SW 1271 (cell line): ENCODE results near the gene ABCB9.
"Not testable (repeated sequence)": the region's sequence is repeated elsewhere in the genome, so short reads cannot be mapped to it uniquely, and the experiment has no call there.

ENCODE experiments used
- DNase-seq, 2 experiments: peaks; one replicate each; lab custom pipeline; 2025; lab: John Stamatoyannopoulos, UW

ABCB9 gene

DNA sequence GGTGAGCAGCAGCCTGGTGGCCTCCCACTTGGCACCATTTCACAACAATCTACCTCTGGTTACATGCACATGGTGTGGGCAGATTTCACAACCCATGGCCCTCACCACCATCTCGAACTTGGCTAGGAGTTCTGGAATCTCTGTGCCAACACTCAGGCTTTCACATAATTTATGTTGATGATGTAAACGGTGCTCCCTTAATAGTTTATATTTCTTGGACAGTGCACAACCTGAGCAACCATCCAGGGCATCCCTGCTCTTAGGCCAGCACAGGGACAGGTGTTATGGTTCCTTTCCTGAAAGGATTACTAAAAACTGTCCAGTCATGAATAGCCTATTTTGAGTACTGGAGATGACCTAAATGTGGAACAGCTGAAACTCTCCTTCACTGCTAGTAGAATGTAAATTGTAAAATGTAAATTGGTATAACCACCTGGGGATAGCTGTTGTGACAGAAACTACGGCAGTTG lies 28.6 kb downstream of the ABCB9 start:
- no peak for DNase-seq

DNA sequence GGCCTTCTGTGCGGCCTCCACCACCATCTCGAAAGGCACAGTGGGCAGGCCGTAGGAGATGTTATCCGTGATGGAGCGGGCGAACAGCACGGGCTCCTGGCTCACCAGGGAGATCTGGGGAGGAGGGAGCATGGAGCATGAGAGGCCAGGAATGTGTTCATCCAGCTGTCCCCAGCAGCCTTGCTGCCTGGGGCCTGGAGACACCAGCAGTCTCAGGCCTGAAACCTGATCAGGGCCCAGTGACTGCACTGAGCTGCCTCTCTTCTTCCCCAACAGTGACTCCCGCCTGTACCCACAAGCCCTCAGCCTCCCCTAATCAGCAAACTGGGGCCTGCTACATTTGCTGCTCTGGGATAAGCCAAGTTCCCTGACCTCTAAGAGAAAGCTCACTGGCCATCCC lies 30.9 kb downstream of the ABCB9 start:
- no peak for DNase-seq

- no peak for DNase-seq
These were observed 31.5 kb downstream of the ABCB9 start for GRCh38 chr12:122934722-122935121.

DNA sequence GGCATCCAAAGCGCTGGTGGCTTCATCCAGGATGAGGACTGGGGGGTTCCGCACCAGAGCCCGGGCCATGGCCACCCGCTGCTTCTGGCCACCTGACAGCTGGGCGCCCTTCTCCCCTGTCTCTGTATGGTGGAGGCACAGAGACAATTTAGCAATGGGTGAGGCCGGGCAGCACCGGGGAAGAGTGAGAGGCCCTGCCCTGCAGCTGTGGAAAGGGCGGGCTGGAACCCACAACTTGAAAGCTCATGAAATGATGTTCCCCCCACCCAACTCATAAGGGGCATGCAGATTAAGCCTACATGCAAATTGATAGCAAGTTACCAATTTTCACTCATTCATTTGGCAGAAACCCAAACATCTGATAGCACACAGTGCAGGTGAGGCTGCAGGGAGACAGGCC lies 34.1 kb downstream of the ABCB9 start:
- no peak for DNase-seq

DNA sequence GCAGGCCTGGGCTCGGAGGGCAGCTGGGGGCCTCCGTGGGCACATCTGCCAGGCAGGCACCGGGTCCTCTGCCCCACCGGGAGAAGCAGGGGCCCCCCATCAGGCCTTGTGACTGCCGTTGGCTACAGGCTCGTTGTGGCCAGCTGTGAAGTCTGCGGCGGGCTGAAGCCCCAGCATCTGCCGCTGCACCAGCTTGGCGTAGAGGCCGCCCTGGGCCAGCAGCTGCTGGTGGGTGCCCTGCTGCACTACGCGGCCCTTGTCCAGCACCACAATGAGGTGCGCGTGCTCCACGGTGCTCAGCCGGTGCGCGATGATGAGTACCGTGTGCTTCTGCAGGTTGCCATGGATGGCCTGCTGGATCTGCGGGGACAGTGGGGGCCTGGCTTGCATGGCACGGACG lies 36.5 kb downstream of the ABCB9 start:
- DNase-seq: no peak

- no peak for DNase-seq
These were observed 37.1 kb downstream of the ABCB9 start for GRCh38 chr12:122929148-122929538.

- no peak for DNase-seq
These were observed 37.7 kb downstream of the ABCB9 start for GRCh38 chr12:122928404-122929147.

DNA sequence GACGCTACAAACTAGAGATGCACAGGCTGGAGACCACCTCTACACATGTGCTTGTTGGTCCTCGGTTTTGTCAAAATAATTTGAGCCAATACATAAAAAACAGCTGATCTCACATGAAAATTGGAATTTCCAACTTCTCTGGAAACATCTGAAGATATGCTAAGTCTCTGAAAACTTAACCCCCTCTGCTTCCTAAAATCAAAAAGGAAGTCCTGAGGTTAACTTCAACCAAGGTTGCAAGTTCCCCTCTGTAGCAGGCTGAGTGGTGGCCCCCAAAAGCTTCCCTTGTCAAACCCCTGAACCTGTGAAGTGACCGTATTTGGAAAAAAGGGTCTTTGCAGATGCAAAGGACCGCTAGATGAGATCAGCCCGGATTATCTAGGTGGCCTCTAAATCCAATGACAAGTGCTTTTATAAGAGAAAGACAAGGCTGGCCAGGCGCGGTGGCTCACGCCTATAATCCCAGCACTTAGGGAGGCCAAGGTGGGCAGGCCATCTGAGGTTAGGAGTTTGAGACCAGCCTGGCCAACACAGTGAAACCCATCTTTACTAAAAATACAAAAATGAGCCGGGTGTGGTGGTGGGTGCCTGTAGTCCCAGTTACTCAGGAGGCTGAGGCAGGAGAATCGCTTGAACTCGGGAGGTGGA lies 38.4 kb downstream of the ABCB9 start:
- no peak for DNase-seq

- DNase-seq: no peak
These were observed 44.3 kb downstream of the ABCB9 start for GRCh38 chr12:122921917-122922316.

GRCh38 chr12:122920687-122921086 lies 45.6 kb downstream of the ABCB9 start:
- no peak for DNase-seq

GRCh38 chr12:122918827-122919226 lies 47.4 kb downstream of the ABCB9 start:
- no peak for DNase-seq

- no peak for DNase-seq
These were observed 48.6 kb downstream of the ABCB9 start for GRCh38 chr12:122917507-122918121.

DNA sequence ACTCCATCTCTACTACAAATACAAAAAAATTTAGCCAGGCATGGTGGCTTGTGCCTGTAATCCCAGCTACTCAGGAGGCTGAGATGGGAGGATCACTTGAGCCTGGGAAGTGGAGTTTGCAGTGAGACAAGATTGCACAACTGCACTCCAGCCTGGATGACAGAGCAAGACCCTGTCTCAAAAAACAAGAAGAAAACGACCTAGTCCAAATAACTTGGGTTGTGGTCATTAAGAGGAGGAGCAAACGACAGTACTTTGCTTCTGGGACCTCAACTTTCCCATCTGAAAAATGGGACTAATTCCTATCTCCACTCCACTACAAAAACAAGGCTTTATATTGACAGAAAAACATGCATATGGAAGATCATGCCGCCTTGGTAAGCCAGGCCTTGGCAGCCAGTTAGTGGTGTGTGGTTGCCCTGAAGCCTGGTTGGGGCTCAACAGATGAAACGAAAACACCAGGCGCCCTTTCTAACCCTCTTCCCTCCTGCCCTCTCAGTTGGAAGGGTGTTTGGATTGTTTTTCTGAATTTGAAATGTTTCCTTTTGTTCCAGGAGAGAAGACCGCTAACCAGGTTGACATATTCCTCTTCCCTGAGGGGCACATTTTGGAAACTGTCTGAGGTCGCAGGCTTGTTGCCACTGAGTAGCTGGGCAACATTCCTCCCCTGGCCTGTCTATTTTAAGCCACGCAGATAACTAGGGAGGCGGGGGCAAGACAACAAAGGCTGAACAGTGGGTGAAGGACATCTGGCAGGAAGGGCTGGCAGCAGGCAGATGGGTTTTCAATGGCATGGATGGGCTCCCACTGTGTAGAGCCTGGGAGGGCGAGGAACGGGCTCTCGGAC lies 56.6 kb downstream of the ABCB9 start:
- DNase-seq: no peak

DNA sequence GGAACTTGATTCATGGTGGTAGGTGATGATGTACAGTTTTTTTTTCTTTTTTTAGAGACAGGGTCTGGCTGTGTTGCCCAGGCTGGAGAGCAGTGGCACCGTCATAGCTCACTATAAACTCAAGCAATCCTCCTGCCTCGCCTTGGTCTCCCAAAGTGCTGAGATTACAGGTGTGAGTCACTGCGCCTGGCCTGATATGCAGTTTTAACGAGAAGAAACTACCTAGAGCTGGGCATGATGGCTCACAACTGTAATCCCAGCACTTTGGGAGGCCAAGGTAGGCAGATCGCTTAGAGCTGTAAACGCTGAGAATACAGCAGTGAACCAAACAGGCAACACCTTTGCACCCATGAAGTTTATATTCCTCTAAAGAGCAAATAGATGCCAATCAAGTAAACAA lies 57.3 kb downstream of the ABCB9 start:
- DNase-seq: no peak

DNA sequence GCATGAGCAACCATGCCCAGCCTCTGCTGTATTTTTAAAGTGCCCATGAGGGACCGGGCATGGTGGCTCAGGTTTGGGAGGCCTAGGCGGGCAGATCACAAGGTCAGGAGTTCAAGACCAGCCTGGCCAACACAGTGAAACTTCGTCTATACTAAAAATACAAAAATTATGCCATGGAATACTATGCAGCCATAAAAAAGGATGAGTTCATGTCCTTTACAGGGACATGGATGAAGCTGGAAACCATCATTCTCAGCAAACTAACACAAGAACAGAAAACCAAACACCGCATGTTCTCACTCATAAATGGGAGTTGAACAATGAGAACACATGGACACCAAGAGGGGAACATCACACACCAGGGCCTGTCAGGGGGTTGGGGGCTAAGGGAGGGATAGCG lies 61.0 kb downstream of the ABCB9 start:
- not testable (repeated sequence) for DNase-seq

DNA sequence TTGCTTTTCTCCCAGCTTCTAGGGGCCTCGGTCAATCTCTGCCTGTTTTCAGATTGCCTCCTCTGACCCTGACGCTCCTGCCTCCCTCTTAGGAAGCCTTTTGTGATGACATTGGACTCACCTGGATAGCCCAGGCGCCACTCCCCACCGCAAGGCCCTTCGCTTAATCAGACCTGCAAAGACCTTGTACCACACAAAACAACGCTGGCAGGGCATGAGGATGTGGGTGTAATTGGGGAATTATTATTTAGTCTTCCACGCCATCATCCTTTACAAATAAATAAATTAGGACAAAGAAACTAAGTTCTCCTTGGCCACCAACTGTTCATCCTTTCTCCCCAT lies 62.6 kb downstream of the ABCB9 start:
- DNase-seq: no peak

GRCh38 chr12:122902854-122903692 lies 63.2 kb downstream of the ABCB9 start:
- no peak for DNase-seq

GRCh38 chr12:122899887-122900286 lies 66.4 kb downstream of the ABCB9 start:
- no peak for DNase-seq

DNA sequence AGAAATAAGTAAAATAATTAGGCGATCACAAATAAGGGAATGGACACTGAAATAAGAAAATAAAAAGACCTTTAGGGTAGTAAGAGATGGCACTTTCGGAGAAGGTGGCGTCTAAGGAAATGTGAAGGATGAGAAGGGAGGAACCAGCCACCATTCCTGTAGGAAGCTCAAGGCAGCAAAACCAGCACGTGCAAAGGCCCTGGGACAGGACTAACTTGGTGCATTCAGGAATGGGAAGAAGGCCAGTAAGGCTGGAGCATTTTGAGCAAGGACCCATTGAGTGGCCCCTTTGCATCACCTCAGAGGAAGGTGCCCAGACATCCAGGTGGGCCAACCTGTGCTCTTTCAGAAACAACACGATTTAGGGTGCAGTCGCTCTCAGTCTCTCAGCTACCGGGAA lies 69.6 kb downstream of the ABCB9 start:
- DNase-seq: no peak

GRCh38 chr12:122895704-122896636 lies 70.3 kb downstream of the ABCB9 start, which contains the start of gene VPS37B:
TSS of gene VPS37B (minus strand) at chr12:122896124. CDS start at chr12:122896062, 62 bp downstream.
- DNase-seq: peak; percentile 62 to 70
